Skeletal muscle satellite cell (primary cell): ENCODE measurements around the gene ADAMTSL2.

Experiments used
- H3K27me3 ChIP-seq: 2 replicates; pipeline ENCODE4 v1.7.0; 2013; ENCODE audit warnings: low read length; ENCODE audit not compliant: control insufficient read depth, insufficient read depth
- H3K36me3 ChIP-seq: 2 replicates; pipeline ENCODE4 v1.7.0; 2013; ENCODE audit warnings: mild to moderate bottlenecking, control low read depth, low read length; ENCODE audit not compliant: insufficient read depth
- H3K4me1 ChIP-seq: 2 replicates; pipeline ENCODE4 v1.7.0; 2013; ENCODE audit warnings: low read length; ENCODE audit not compliant: control insufficient read depth, insufficient read depth
- H3K4me2 ChIP-seq: 2 replicates; pipeline ENCODE4 v1.7.0; 2013; ENCODE audit warnings: mild to moderate bottlenecking, low read length
- H3K4me3 ChIP-seq: 2 replicates; pipeline ENCODE4 v1.7.0; 2013; ENCODE audit warnings: low read length
- H3K9ac ChIP-seq: 2 replicates; pipeline ENCODE4 v1.7.0; 2013; ENCODE audit warnings: mild to moderate bottlenecking, low read depth, low read length, moderate library complexity
- H3K9me3 ChIP-seq: replicated peaks from 2 replicates; pipeline ENCODE4 v1.7.0; 2013; ENCODE audit warnings: mild to moderate bottlenecking, control low read depth, low read length

The ADAMTSL2 gene

GRCh38 chr9:133505901-133506652 lies 28.4 kb upstream of the ADAMTSL2 start:
- Histone ChIP-seq H3K27me3 (peaks cover 43% of the 10 kb centered on the region), H3K9me3 (peaks cover 6% of the 10 kb centered on the region), H3K4me1 (peaks cover 13% of the 10 kb centered on the region), H3K4me2 (no peak overlapping the region), H3K36me3 (no peaks in the 10 kb centered on the region), H3K9ac (no peak overlapping the region), H3K4me3 (no peak overlapping the region)

- Histone ChIP-seq H3K4me3 (no peak overlapping the region), H3K9ac (no peak overlapping the region), H3K36me3 (no peaks in the 10 kb centered on the region)
Observed at GRCh38 chr9:133506653-133507038, 27.9 kb upstream of the ADAMTSL2 start.

GRCh38 chr9:133507246-133507965 lies 27.1 kb upstream of the ADAMTSL2 start:
- Histone ChIP-seq H3K9me3 (no peaks in the 10 kb centered on the region), H3K4me3 (no peak overlapping the region), H3K9ac (no peak overlapping the region), H3K36me3 (no peaks in the 10 kb centered on the region), H3K4me1 (peaks cover 13% of the 10 kb centered on the region), H3K27me3 (peaks cover 36% of the 10 kb centered on the region), H3K4me2 (no peak overlapping the region)

More at GRCh38 chr9:133506653-133507038, 27.9 kb upstream of the ADAMTSL2 start:
- Histone ChIP-seq H3K4me2 (no peak overlapping the region), H3K9me3 (peaks cover 5% of the 10 kb centered on the region), H3K4me1 (peaks cover 13% of the 10 kb centered on the region), H3K27me3 (peaks cover 38% of the 10 kb centered on the region)

- H3K4me3 ChIP-seq: no peak overlapping the region
- H3K4me2 ChIP-seq: no peak overlapping the region
- H3K9me3 ChIP-seq: no peaks in the 10 kb centered on the region
- H3K36me3 ChIP-seq: no peaks in the 10 kb centered on the region
- H3K4me1 ChIP-seq: peaks cover 13% of the 10 kb centered on the region
- H3K9ac ChIP-seq: no peak overlapping the region
- H3K27me3 ChIP-seq: peaks cover 38% of the 10 kb centered on the region
Observed at GRCh38 chr9:133508046-133508445, 26.5 kb upstream of the ADAMTSL2 start.

GRCh38 chr9:133509179-133510083 lies 25.1 kb upstream of the ADAMTSL2 start:
- Histone ChIP-seq H3K4me2 (peak overlapping the region; percentile 21), H3K9ac (no peak overlapping the region), H3K27me3 (peaks cover 43% of the 10 kb centered on the region), H3K4me3 (no peak overlapping the region), H3K36me3 (no peaks in the 10 kb centered on the region), H3K4me1 (peaks cover 13% of the 10 kb centered on the region), H3K9me3 (no peaks in the 10 kb centered on the region)

- Histone ChIP-seq H3K36me3 (no peaks in the 10 kb centered on the region), H3K9ac (no peak overlapping the region), H3K4me2 (no peak overlapping the region), H3K4me1 (peaks cover 13% of the 10 kb centered on the region), H3K9me3 (no peaks in the 10 kb centered on the region), H3K4me3 (no peak overlapping the region), H3K27me3 (peaks cover 47% of the 10 kb centered on the region)
Observed at GRCh38 chr9:133510926-133511505, 23.5 kb upstream of the ADAMTSL2 start.

- Histone ChIP-seq H3K9ac (no peak overlapping the region), H3K9me3 (no peaks in the 10 kb centered on the region), H3K27me3 (peaks cover 48% of the 10 kb centered on the region), H3K4me1 (peaks cover 13% of the 10 kb centered on the region), H3K4me3 (no peak overlapping the region), H3K4me2 (no peak overlapping the region), H3K36me3 (no peaks in the 10 kb centered on the region)
Observed at GRCh38 chr9:133511607-133512006, 22.9 kb upstream of the ADAMTSL2 start.

GRCh38 chr9:133512253-133513213 lies 22.0 kb upstream of the ADAMTSL2 start:
- Histone ChIP-seq H3K9me3 (no peaks in the 10 kb centered on the region), H3K4me2 (no peak overlapping the region), H3K9ac (no peak overlapping the region), H3K27me3 (peaks cover 53% of the 10 kb centered on the region), H3K4me3 (no peak overlapping the region), H3K4me1 (peaks cover 9% of the 10 kb centered on the region), H3K36me3 (no peaks in the 10 kb centered on the region)

- H3K9ac ChIP-seq: no peak overlapping the region
Observed at GRCh38 chr9:133513214-133514100, 21.0 kb upstream of the ADAMTSL2 start.

More at GRCh38 chr9:133513214-133514100, 21.0 kb upstream of the ADAMTSL2 start:
- H3K9me3 ChIP-seq: no peaks in the 10 kb centered on the region
- no peaks in the 10 kb centered on the region for H3K36me3 ChIP-seq
- H3K27me3 ChIP-seq: peaks cover 53% of the 10 kb centered on the region
- peaks cover 9% of the 10 kb centered on the region for H3K4me1 ChIP-seq
- H3K4me2 ChIP-seq: no peak overlapping the region
- H3K4me3 ChIP-seq: no peak overlapping the region
